ENCODE data around the gene PIGQ.
A peak's percentile ranks its signal among the peaks of the same experiment; 100 is the strongest.

PIGQ gene

GRCh38 chr16:569445-570254, at the start of gene PIGQ:
TSS of gene PIGQ (plus strand) at chr16:569968. CDS start at chr16:574075, 4,107 bp downstream.
- DNase-seq (ENCODE audit: low spot score) (peak; percentile 9), FAIRE-seq (no peak)

- FAIRE-seq (no peak), DNase-seq (ENCODE audit: low spot score) (no peak)
Observed at GRCh38 chr16:520847-521246, 48.9 kb upstream of the PIGQ start.

- FAIRE-seq = no peak
- no peak for DNase-seq (ENCODE audit: low spot score)
Observed at GRCh38 chr16:521381-522210, 48.2 kb upstream of the PIGQ start.

- no peak for DNase-seq (ENCODE audit: low spot score)
- no peak for FAIRE-seq
Observed at GRCh38 chr16:522320-523096, 47.3 kb upstream of the PIGQ start.

GRCh38 chr16:523097-523741, 46.5 kb upstream of the PIGQ start:
- FAIRE-seq = no peak
- no peak for DNase-seq (ENCODE audit: low spot score)

GRCh38 chr16:524274-525040, 45.3 kb upstream of the PIGQ start:
- FAIRE-seq = no peak
- DNase-seq (ENCODE audit: low spot score) = no peak

- DNase-seq (ENCODE audit: low spot score) (no peak), FAIRE-seq (no peak)
Observed at GRCh38 chr16:525123-525519, 44.6 kb upstream of the PIGQ start.

GRCh38 chr16:525520-526180, 44.1 kb upstream of the PIGQ start:
- DNase-seq (ENCODE audit: low spot score) (peak; percentile 95), FAIRE-seq (peak; percentile 92)

- FAIRE-seq (no peak), DNase-seq (ENCODE audit: low spot score) (no peak)
Observed at GRCh38 chr16:526181-527014, 43.4 kb upstream of the PIGQ start.

GRCh38 chr16:527015-527903, 42.5 kb upstream of the PIGQ start, which contains the start of gene CAPN15:
TSS of gene CAPN15 (plus strand) at chr16:527712. CDS start at chr16:546839, 19,127 bp downstream.
- DNase-seq (ENCODE audit: low spot score) (peak; percentile 72), FAIRE-seq (no peak)

- DNase-seq (ENCODE audit: low spot score) = peak; percentile 61
- no peak for FAIRE-seq
Observed at GRCh38 chr16:528111-529011, 41.4 kb upstream of the PIGQ start.

GRCh38 chr16:529012-529575, 40.7 kb upstream of the PIGQ start:
- DNase-seq (ENCODE audit: low spot score) = no peak
- no peak for FAIRE-seq

- FAIRE-seq = no peak
- DNase-seq (ENCODE audit: low spot score) = no peak
Observed at GRCh38 chr16:530111-530817, 39.5 kb upstream of the PIGQ start.

GRCh38 chr16:531494-532125, 38.2 kb upstream of the PIGQ start:
- FAIRE-seq = no peak
- no peak for DNase-seq (ENCODE audit: low spot score)

GRCh38 chr16:533391-534123, 36.2 kb upstream of the PIGQ start:
- FAIRE-seq (no peak), DNase-seq (ENCODE audit: low spot score) (no peak)

Data from RCC 7860 (cell line).